22Rv1 (cell line): ENCODE measurements around the gene PPM1L.

Experiments used
- CTCF ChIP-seq: fragments of 450-650 bp; IDR thresholded peaks from 2 replicates; pipeline ENCODE4 v1.5.1; 2017; ENCODE audit warnings: mild to moderate bottlenecking
- ZFX ChIP-seq: fragments of 450-650 bp; IDR thresholded peaks from 2 replicates; pipeline ENCODE4 v1.6.1; 2017; ENCODE audit warnings: antibody characterized with exemption, borderline replicate concordance

GRCh38 chr3:161100994-161101393 lies 345.0 kb downstream of the PPM1L start:
- no peak for TF ChIP-seq CTCF
- TF ChIP-seq ZFX = no peak
